ENCODE measurements around the gene PKD1.

DNA sequence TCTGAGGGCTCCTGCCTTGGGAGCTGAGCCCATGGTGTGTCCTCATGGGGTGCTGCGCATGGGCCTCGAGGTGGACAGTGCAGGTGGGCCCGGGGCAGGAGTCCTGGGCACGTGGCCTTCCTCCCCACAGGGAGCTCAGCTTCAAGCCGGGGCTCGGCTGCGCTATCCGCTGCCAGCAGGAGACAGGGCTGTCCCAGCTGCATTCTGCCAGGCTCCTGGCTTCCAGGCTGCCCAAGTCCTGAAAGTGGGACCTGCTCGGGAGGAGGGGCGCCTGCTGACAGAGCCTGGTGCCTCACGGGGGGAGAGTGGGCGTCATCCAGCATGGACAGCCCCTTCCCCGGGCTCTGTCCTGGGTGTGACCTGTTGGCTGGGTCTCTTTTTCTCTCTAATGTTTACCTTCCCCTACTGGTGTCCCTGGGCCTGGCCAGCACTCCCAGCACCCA, 27.0 kb upstream of the PKD1 start:
- TF ChIP-seq POLR2A (IDR thresholded peaks at IDR 0.05; ENCODE audit: low read length), result no peak
- no peak for TF ChIP-seq GATA1 (IDR thresholded peaks at IDR 0.05; ENCODE audit: low read depth, low read length)
